Tibial nerve (tissue), 4 donors: ENCODE data around the gene ZNF860. TPM values are rescaled to one million over a fixed set of nuclear protein-coding genes. Genes with fewer than 3 reads are reported as not detected.

Experiments used
- DNase-seq, 2 donors: peaks; one replicate each; pipeline ENCODE4 v3.0.0-alpha.2; 2019; ENCODE audit warnings: low spot score in 2 of 2
- H3K27ac ChIP-seq, 4 donors: fragments of 200-600 bp; sonication (generic) in 3 of 4; one replicate each; pipeline ENCODE4 v1.5.1; 2017 to 2019; ENCODE audit warnings: mild to moderate bottlenecking in 1 of 4
- H3K27me3 ChIP-seq, 2 donors: fragments of 200-600 bp; sonication (generic) in 1 of 2; one replicate each; pipeline versions ENCODE4 v1.5.1 to v1.6.0; 2017 to 2019
- H3K36me3 ChIP-seq, 3 donors: fragments of 200-600 bp; sonication (generic); one replicate each; pipeline ENCODE4 v1.5.1; 2018 to 2019
- H3K4me1 ChIP-seq, 4 donors: fragments of 200-600 bp; sonication (generic) in 3 of 4; one replicate each; pipeline ENCODE4 v1.5.1; 2017 to 2019
- H3K4me3 ChIP-seq, 4 donors: fragments of 200-600 bp; sonication (generic) in 3 of 4; one replicate each; pipeline ENCODE4 v1.5.1; 2017 to 2019; ENCODE audit warnings: mild to moderate bottlenecking in 1 of 4, moderate library complexity in 1 of 4
- H3K9me3 ChIP-seq, 4 donors: fragments of 200-600 bp; sonication (generic) in 3 of 4; one replicate each; pipeline ENCODE4 v1.5.1; 2017 to 2019
- EP300 ChIP-seq, 2 donors: sonication (generic); formaldehyde crosslinking; IDR thresholded peaks; one replicate each; pipeline ENCODE4 v1.6.1; 2017; ENCODE audit warnings: antibody characterized with exemption in 2 of 2, mild to moderate bottlenecking in 1 of 2
- POLR2A ChIP-seq, 2 donors: fragments of 450-650 bp; IDR thresholded peaks; one replicate each; pipeline ENCODE4 v1.6.1; 2017; ENCODE audit warnings: antibody characterized with exemption in 2 of 2, mild to moderate bottlenecking in 2 of 2, moderate library complexity in 2 of 2
- WGBS, 2 donors: methylation state at CpG; one replicate each; pipeline ENCODE4 v1.1.5; 2018; 5-methylcytosine and 5-hydroxymethylcytosine counted together
- total RNA-seq, 4 donors: library from RNA; depleted of rRNA; stranded (reverse); fragments of >200 nt; gene quantifications; one replicate each; pipeline ENCODE4 v1.1.0, GENCODE V29; 2016
- TF ChIP-seq, protein P1 (sequence below), 5 experiments: fragments of 200-600 bp in 3 of 5; fragments of 450-650 bp in 2 of 5; sonication (generic) in 3 of 5; IDR thresholded peaks; one replicate each; pipeline ENCODE4 v1.5.1; 2016 to 2019; ENCODE audit warnings: antibody characterized with exemption in 5 of 5, mild to moderate bottlenecking in 3 of 5, moderate library complexity in 2 of 5

Gene ZNF860
- total RNA-seq, 4 donors from 2014 or later = 0.84 to 1.8 (median 1.3) TPM

DNA sequence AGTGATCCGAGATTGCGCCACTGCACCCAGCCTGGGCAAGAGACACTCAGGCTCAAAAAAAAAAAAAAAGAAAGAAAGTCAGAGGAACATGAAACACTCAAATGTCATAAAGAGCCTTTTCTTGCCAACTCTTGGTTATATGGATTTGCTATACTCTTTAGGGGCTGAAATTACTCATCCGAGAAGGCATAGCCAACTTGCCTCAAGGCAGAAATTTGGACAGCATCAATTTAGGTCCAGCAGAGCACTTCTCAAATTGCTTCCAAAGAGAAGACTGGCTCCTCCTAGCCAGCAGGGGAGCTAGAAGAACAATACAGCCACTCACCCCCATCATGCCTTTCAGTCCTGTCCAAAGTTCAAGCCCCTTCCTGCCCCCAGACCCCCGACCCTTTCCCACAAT is 44.3 kb upstream of the ZNF860 start:
- DNase-seq = no peak
- Histone ChIP-seq H3K9me3 (no peaks in the 10 kb centered on the region), H3K4me1 (peaks cover 0 to 19% (median 3%) of the 10 kb centered on the region in 4 donors), H3K27me3 (no peaks in the 10 kb centered on the region), H3K27ac (no peak overlapping the region), H3K4me3 (no peak overlapping the region), H3K36me3 (no peaks in the 10 kb centered on the region)
- no peak for TF ChIP-seq EP300 (IDR thresholded peaks at IDR 0.05)
- no peak for TF ChIP-seq POLR2A (IDR thresholded peaks at IDR 0.05)
- TF ChIP-seq, protein P1, sequence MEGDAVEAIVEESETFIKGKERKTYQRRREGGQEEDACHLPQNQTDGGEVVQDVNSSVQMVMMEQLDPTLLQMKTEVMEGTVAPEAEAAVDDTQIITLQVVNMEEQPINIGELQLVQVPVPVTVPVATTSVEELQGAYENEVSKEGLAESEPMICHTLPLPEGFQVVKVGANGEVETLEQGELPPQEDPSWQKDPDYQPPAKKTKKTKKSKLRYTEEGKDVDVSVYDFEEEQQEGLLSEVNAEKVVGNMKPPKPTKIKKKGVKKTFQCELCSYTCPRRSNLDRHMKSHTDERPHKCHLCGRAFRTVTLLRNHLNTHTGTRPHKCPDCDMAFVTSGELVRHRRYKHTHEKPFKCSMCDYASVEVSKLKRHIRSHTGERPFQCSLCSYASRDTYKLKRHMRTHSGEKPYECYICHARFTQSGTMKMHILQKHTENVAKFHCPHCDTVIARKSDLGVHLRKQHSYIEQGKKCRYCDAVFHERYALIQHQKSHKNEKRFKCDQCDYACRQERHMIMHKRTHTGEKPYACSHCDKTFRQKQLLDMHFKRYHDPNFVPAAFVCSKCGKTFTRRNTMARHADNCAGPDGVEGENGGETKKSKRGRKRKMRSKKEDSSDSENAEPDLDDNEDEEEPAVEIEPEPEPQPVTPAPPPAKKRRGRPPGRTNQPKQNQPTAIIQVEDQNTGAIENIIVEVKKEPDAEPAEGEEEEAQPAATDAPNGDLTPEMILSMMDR (IDR thresholded peaks at IDR 0.05) = no peak
- WGBS, 2 donors = 78 to 94% methylated on average over 4 of the region's 4 CpGs

DNA sequence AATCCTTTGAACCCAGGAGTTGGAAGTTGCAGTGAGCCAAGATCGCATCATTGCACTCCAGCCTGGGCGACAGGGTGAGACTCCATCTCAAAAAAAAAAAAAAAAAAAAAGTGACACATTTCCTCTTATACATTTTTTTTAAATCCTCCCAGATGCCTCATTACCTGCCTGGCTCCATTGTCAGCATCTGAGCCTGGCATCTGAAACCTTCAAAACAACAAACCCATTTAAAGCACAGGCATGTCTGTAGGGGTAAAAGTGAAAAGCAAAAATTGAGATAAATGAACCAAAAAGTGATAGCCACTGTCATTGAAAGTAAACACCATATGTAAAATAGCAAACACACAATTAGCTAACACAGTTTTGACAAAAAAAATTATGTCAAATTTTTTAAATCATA is 39.1 kb upstream of the ZNF860 start:
- DNase-seq = no peak
- TF ChIP-seq POLR2A (IDR thresholded peaks at IDR 0.05) = no peak
- TF ChIP-seq, protein P1 (IDR thresholded peaks at IDR 0.05) = no peak
- TF ChIP-seq EP300 (IDR thresholded peaks at IDR 0.05) = no peak
- H3K4me1 ChIP-seq = peaks cover 0 to 25% (median 0%) of the 10 kb centered on the region in 4 donors
- H3K27me3 ChIP-seq = no peaks in the 10 kb centered on the region
- H3K27ac ChIP-seq = no peak overlapping the region
- no peak overlapping the region for H3K4me3 ChIP-seq
- WGBS, 2 donors = 93 to 96% methylated on average over 2 of the region's 2 CpGs
- no peaks in the 10 kb centered on the region for H3K36me3 ChIP-seq
- no peaks in the 10 kb centered on the region for H3K9me3 ChIP-seq

DNA sequence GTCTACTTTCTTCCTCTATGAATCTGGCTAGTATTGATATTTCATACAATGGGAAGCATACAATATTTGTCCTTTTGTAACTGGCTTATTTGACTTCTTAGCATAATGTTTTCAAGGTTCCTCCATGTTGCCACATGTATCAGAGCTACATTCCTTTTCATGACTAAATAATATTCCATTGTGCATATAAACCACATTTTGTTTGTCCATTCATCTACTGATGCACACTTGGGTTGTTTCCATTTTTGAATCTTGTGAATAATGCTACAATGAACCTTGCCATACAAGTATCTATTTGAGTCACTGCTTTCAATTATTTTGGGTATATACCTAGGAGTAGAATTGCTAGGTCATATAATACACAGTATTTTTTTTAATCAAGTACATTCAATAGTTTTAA is 38.5 kb upstream of the ZNF860 start:
- Histone ChIP-seq H3K9me3 (no peaks in the 10 kb centered on the region), H3K36me3 (no peaks in the 10 kb centered on the region), H3K27ac (no peak overlapping the region), H3K4me1 (peaks cover 0 to 30% (median 0%) of the 10 kb centered on the region in 4 donors), H3K27me3 (no peaks in the 10 kb centered on the region), H3K4me3 (no peak overlapping the region)
- DNase-seq = no peak
- TF ChIP-seq, protein P1 (IDR thresholded peaks at IDR 0.05) = no peak
- no peak for TF ChIP-seq EP300 (IDR thresholded peaks at IDR 0.05)
- no peak for TF ChIP-seq POLR2A (IDR thresholded peaks at IDR 0.05)

DNA sequence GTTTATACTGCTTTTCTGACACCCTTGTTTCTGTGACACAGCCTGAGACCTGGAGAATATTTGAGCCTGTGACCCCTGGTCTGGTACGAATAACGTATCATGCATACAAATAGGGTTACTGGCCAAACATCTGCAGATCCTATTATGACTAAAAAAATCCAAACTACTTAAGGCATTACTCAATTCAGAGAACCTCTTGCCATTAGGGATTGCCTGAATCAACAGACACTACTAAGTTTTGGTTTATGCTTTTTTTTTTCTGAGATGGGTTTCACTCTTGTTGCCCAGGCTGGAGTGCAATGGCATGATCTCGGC is 35.9 kb upstream of the ZNF860 start:
- peaks cover 0 to 6% (median 0%) of the 10 kb centered on the region in 4 donors for H3K9me3 ChIP-seq
- TF ChIP-seq, protein P1 (IDR thresholded peaks at IDR 0.05) = no peak
- peak in 1 of 2 donors; percentile 48 for TF ChIP-seq EP300 (IDR thresholded peaks at IDR 0.05)
- TF ChIP-seq POLR2A (IDR thresholded peaks at IDR 0.05) = no peak
- H3K36me3 ChIP-seq = no peaks in the 10 kb centered on the region
- 55 to 57% methylated on average over 3 of the region's 3 CpGs for WGBS, 2 donors
- peak in 1 of 2 donors; percentile 43 for DNase-seq
- peak overlapping the region in 3 of 4 donors; percentile 47 to 74 (median 74) for H3K27ac ChIP-seq
- H3K27me3 ChIP-seq = no peaks in the 10 kb centered on the region
- peaks cover 0 to 32% (median 0%) of the 10 kb centered on the region in 4 donors for H3K4me1 ChIP-seq
- H3K4me3 ChIP-seq = no peak overlapping the region

DNA sequence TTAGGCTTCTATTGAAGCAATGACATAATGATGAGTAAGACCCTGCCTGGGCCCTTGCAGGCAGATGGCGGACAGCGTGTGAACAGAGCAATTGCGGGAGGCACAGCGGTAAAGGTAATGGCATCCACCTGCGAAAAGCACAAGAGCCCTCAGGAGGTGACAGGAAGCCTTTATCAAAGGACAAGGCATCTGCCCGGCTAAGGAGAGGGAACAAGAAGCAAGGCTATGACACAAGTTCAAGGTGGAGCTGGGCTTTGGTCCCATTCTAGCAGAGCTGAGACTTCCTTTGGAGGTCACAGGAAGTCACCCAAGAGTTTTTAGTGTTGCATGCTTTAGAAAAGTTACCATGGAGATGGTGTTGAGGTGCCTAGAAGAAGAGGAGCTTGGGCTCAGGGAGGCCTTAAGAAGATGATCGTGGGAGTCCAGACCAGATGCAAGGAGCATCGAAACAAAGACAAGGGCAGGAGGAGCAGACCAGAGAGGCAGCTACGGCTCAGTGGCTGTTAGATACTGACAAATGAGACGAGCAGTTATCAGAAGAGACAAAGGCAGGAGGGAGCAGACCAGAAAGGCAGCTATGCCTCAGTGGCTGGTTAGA is 35.0 kb upstream of the ZNF860 start:
- Histone ChIP-seq H3K4me3 (no peak overlapping the region), H3K4me1 (peaks cover 0 to 25% (median 0%) of the 10 kb centered on the region in 4 donors), H3K27me3 (no peaks in the 10 kb centered on the region), H3K9me3 (peaks cover 0 to 6% (median 0%) of the 10 kb centered on the region in 4 donors), H3K27ac (peak overlapping the region in 2 of 4 donors; percentile 43 to 56), H3K36me3 (no peaks in the 10 kb centered on the region)
- WGBS, 2 donors = 88 to 90% methylated on average over 10 of the region's 10 CpGs
- no peak for DNase-seq
- no peak for TF ChIP-seq EP300 (IDR thresholded peaks at IDR 0.05)
- no peak for TF ChIP-seq POLR2A (IDR thresholded peaks at IDR 0.05)
- TF ChIP-seq, protein P1 (IDR thresholded peaks at IDR 0.05) = no peak
